GM13977 (cell line): ENCODE measurements around the gene SPON1.
"Not testable (repeated sequence)": the region's sequence is repeated elsewhere in the genome, so short reads cannot be mapped to it uniquely, and the experiment has no call there.

Experiments
- DNase-seq: peaks from one replicate; pipeline ENCODE4 v3.0.0; 2012; ENCODE audit warnings: low spot score
- CTCF ChIP-seq: IDR thresholded peaks from 2 replicates; pipeline ENCODE4 v1.5.1; 2012; ENCODE audit warnings: mild to moderate bottlenecking, control low read depth; ENCODE audit not compliant: insufficient read depth; ENCODE audit errors: extremely low read depth, missing control alignments
- in situ Hi-C: fragments of 300-500 bp; cut with MboI; formaldehyde crosslinking; loops from one replicate; pipeline ENCODE4 v1.12.0; 2022; ENCODE audit warnings: low sequenced_read_pairs, low pct_unique_long_range_greater_than_20kb, mixed read lengths, inconsistent platforms; ENCODE audit not compliant: unreplicated experiment

The SPON1 gene

GRCh38 chr11:14270690-14271542 is 308.4 kb downstream of the SPON1 start:
- in situ Hi-C loops, result loop anchor here (25.0 kb wide), 1 partner anchor 509 kb away; no protein-coding TSS in a partner anchor
- DNase-seq, result peak; percentile 60
- TF ChIP-seq CTCF, result no peak

GRCh38 chr11:14273895-14274294 is 311.4 kb downstream of the SPON1 start:
- TF ChIP-seq CTCF, result no peak
- no peak for DNase-seq
- in situ Hi-C loops, result loop anchor here (25.0 kb wide), 1 partner anchor 512 kb away; no protein-coding TSS in a partner anchor

- in situ Hi-C loops, result loop anchor here (25.0 kb wide), 1 partner anchor 187 kb away; no protein-coding TSS in a partner anchor
- no peak for TF ChIP-seq CTCF
- DNase-seq, result no peak
Measured at GRCh38 chr11:14275076-14275475, 312.6 kb downstream of the SPON1 start.

- in situ Hi-C loops, result loop anchor here (25.0 kb wide), 1 partner anchor 183 kb away; no protein-coding TSS in a partner anchor
- DNase-seq, result not testable (repeated sequence)
Measured at GRCh38 chr11:14278869-14279268, 316.3 kb downstream of the SPON1 start.

GRCh38 chr11:14288189-14288935 is 325.8 kb downstream of the SPON1 start:
- no peak for TF ChIP-seq CTCF
- in situ Hi-C loops, result loop anchor here (25.0 kb wide), 1 partner anchor 174 kb away; no protein-coding TSS in a partner anchor
- DNase-seq, result no peak

- in situ Hi-C loops, result loop anchor here (25.0 kb wide), 1 partner anchor 172 kb away; no protein-coding TSS in a partner anchor
- DNase-seq, result no peak
Measured at GRCh38 chr11:14290422-14290821, 327.9 kb downstream of the SPON1 start.

More at GRCh38 chr11:14290422-14290821, 327.9 kb downstream of the SPON1 start:
- TF ChIP-seq CTCF, result no peak
